Mesothelial cell of epicardium (in vitro differentiated cells): Measurements from ENCODE around the gene MED13L. TPM values are rescaled to one million over a fixed set of nuclear protein-coding genes. Genes with fewer than 3 reads are reported as not detected.

Experiments used
- DNase-seq, 2 experiments: peaks; one replicate each; pipeline ENCODE4 v3.0.0; 2021; ENCODE audit warnings: low spot score in 2 of 2; ENCODE audit not compliant: unreplicated experiment in 2 of 2
- H3K27ac Mint-ChIP-seq: 2 replicates; pipeline ENCODE4 v1.8.0; 2021; ENCODE audit warnings: mixed read lengths
- H3K27me3 Mint-ChIP-seq: 2 replicates; pipeline ENCODE4 v1.8.0; 2021; ENCODE audit warnings: low read depth, mixed read lengths
- H3K36me3 Mint-ChIP-seq: 2 replicates; pipeline ENCODE4 v1.8.0; 2021; ENCODE audit warnings: mixed read lengths
- H3K4me1 Mint-ChIP-seq: 2 replicates; pipeline ENCODE4 v1.8.0; 2021; ENCODE audit warnings: mixed read lengths
- H3K4me3 Mint-ChIP-seq: 2 replicates; pipeline ENCODE4 v1.8.0; 2021; ENCODE audit warnings: mild to moderate bottlenecking, moderate library complexity, mixed read lengths
- H3K9me3 Mint-ChIP-seq: 2 replicates; pipeline ENCODE4 v1.8.0; 2021; ENCODE audit warnings: mixed read lengths
- total RNA-seq: library from RNA; stranded (reverse); gene quantifications from 3 replicates; pipeline ENCODE4 v1.2.1, GENCODE V29; 2021
- TF ChIP-seq, protein P1 (sequence below): fragments of 200-600 bp; sonication (generic); IDR thresholded peaks from one replicate; pipeline ENCODE4 v1.5.0; 2021; ENCODE audit warnings: antibody characterized with exemption; ENCODE audit not compliant: unreplicated experiment

Gene MED13L
- total RNA-seq, 1 donor from 2014 or later: 179 TPM

DNA sequence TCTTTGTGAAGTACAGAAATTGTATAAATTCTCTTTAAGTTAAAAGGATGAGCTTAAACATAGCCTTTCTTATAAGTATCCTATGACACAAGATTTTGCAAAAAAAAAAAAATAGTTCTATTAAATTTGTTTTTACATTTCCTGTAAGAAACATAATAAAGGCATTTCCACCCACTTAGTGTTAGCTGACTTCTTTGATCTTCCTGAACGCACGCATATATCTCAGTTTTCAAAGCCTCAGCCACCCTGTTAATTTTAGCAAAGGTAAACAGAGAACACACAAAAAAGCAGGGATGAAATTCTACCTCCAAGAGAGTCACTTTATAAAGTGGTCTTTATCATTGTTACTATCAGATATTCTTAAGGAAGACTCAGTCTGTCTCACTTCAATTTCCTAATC lies 277.9 kb downstream of the MED13L start:
- TF ChIP-seq, protein P1, sequence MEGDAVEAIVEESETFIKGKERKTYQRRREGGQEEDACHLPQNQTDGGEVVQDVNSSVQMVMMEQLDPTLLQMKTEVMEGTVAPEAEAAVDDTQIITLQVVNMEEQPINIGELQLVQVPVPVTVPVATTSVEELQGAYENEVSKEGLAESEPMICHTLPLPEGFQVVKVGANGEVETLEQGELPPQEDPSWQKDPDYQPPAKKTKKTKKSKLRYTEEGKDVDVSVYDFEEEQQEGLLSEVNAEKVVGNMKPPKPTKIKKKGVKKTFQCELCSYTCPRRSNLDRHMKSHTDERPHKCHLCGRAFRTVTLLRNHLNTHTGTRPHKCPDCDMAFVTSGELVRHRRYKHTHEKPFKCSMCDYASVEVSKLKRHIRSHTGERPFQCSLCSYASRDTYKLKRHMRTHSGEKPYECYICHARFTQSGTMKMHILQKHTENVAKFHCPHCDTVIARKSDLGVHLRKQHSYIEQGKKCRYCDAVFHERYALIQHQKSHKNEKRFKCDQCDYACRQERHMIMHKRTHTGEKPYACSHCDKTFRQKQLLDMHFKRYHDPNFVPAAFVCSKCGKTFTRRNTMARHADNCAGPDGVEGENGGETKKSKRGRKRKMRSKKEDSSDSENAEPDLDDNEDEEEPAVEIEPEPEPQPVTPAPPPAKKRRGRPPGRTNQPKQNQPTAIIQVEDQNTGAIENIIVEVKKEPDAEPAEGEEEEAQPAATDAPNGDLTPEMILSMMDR: no peak
- Mint-ChIP-seq H3K27ac (no peak overlapping the region), H3K36me3 (peaks cover 27% of the 10 kb centered on the region), H3K27me3 (no peaks in the 10 kb centered on the region), H3K4me3 (no peak overlapping the region), H3K9me3 (no peaks in the 10 kb centered on the region), H3K4me1 (peaks cover 32% of the 10 kb centered on the region)
- DNase-seq: no peak

DNA sequence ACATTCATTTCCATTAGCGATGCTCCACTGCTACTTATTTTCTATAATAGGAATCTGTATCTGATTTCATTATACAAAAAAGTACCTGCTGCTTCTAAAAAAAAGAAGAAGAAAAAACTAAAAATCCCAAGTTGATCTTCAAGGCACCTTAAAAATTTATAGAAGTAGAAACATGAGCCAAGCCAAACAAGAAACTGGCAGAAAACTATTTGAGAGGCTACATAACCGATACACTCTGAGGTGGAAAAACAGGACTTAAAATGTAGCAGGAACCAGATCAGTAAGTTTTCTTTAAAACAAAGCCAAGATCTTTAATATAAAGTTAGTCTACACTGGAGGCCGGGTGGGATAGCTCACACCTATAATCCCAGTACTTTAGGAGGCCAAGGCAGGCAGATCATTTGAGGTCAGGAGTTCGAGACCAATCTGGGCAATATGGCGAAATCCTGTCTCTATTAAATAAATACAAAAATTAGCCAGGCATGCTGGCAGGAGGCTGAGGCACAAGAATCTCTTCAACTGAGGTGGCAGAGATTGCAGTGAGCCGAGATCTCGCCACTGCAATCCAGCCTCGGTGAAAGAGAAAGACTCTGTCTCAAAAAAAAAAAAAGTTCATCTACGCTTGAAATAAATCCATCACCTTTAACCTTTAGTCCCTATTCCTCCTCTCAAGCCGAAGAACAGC lies 278.6 kb downstream of the MED13L start:
- no peak for DNase-seq
- TF ChIP-seq, protein P1: no peak
- Mint-ChIP-seq H3K27ac (peak overlapping the region; percentile 88), H3K4me3 (no peak overlapping the region), H3K36me3 (peaks cover 26% of the 10 kb centered on the region), H3K9me3 (no peaks in the 10 kb centered on the region), H3K4me1 (peaks cover 32% of the 10 kb centered on the region), H3K27me3 (no peaks in the 10 kb centered on the region)

GRCh38 chr12:115998119-115998633 lies 279.3 kb downstream of the MED13L start:
- Mint-ChIP-seq H3K36me3 (peaks cover 28% of the 10 kb centered on the region), H3K4me3 (no peak overlapping the region), H3K27me3 (no peaks in the 10 kb centered on the region), H3K9me3 (no peaks in the 10 kb centered on the region), H3K27ac (peak overlapping the region; percentile 88), H3K4me1 (peaks cover 32% of the 10 kb centered on the region)
- no peak for DNase-seq
- TF ChIP-seq, protein P1: peak; percentile 100

- no peak for DNase-seq
- H3K4me3 Mint-ChIP-seq: no peak overlapping the region
- H3K36me3 Mint-ChIP-seq: peaks cover 35% of the 10 kb centered on the region
- no peaks in the 10 kb centered on the region for H3K27me3 Mint-ChIP-seq
- H3K27ac Mint-ChIP-seq: no peak overlapping the region
- TF ChIP-seq, protein P1: no peak
- H3K9me3 Mint-ChIP-seq: no peaks in the 10 kb centered on the region
- peaks cover 15% of the 10 kb centered on the region for H3K4me1 Mint-ChIP-seq
Measured at GRCh38 chr12:115993737-115994136, 283.8 kb downstream of the MED13L start.

- DNase-seq: no peak
- H3K4me1 Mint-ChIP-seq: peaks cover 10% of the 10 kb centered on the region
- no peak overlapping the region for H3K4me3 Mint-ChIP-seq
- no peaks in the 10 kb centered on the region for H3K27me3 Mint-ChIP-seq
- TF ChIP-seq, protein P1: no peak
- no peaks in the 10 kb centered on the region for H3K9me3 Mint-ChIP-seq
- H3K27ac Mint-ChIP-seq: no peak overlapping the region
- H3K36me3 Mint-ChIP-seq: peaks cover 36% of the 10 kb centered on the region
Measured at GRCh38 chr12:115990241-115990640, 287.3 kb downstream of the MED13L start.
